Measurements from ENCODE around the gene RBBP9. TPM values are rescaled to one million over a fixed set of nuclear protein-coding genes. Genes with fewer than 3 reads are reported as not detected.

Gene RBBP9
- total and polyA plus RNA-seq, 2 experiments from 2014 or later, result 4.8 to 21.1 TPM

- no peak for DNase-seq (ENCODE audit: low spot score)
- Mint-ChIP-seq H3K4me3 (peak overlapping the region; percentile 98; the same call in 2 of the 3 replicates), H3K4me1 (peaks cover 13% of the 10 kb centered on the region), H3K27ac (no peak overlapping the region; the same call in 1 of the 2 replicates), H3K9me3 (no peaks in the 10 kb centered on the region), H3K36me3 (ENCODE audit: low read depth) (peaks cover 7% of the 10 kb centered on the region; the same call in 2 of the 3 replicates), H3K27me3 (ENCODE audit: insufficient read depth, low read depth, poor library complexity) (peaks cover 3% of the 10 kb centered on the region)
- peaks cover 13% of the 10 kb centered on the region for H3K4me1 ChIP-seq (ENCODE audit: insufficient read depth)
- no peak overlapping the region; the same call in 1 of the 2 replicates for H3K27ac ChIP-seq (ENCODE audit: low read depth)
- no peak for TF ChIP-seq STAT1 (IDR thresholded peaks at IDR 0.05; ENCODE audit: unreplicated experiment)
- TF ChIP-seq ZNF462 (CRISPR knock-in tag; IDR thresholded peaks at IDR 0.05), result no peak
- TF ChIP-seq, protein P1, sequence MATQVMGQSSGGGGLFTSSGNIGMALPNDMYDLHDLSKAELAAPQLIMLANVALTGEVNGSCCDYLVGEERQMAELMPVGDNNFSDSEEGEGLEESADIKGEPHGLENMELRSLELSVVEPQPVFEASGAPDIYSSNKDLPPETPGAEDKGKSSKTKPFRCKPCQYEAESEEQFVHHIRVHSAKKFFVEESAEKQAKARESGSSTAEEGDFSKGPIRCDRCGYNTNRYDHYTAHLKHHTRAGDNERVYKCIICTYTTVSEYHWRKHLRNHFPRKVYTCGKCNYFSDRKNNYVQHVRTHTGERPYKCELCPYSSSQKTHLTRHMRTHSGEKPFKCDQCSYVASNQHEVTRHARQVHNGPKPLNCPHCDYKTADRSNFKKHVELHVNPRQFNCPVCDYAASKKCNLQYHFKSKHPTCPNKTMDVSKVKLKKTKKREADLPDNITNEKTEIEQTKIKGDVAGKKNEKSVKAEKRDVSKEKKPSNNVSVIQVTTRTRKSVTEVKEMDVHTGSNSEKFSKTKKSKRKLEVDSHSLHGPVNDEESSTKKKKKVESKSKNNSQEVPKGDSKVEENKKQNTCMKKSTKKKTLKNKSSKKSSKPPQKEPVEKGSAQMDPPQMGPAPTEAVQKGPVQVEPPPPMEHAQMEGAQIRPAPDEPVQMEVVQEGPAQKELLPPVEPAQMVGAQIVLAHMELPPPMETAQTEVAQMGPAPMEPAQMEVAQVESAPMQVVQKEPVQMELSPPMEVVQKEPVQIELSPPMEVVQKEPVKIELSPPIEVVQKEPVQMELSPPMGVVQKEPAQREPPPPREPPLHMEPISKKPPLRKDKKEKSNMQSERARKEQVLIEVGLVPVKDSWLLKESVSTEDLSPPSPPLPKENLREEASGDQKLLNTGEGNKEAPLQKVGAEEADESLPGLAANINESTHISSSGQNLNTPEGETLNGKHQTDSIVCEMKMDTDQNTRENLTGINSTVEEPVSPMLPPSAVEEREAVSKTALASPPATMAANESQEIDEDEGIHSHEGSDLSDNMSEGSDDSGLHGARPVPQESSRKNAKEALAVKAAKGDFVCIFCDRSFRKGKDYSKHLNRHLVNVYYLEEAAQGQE (IDR thresholded peaks at IDR 0.05; ENCODE audit: unreplicated experiment), result no peak
- TF ChIP-seq CTCF (conservative IDR thresholded peaks at IDR 0.05; ENCODE audit: low read depth in 2 of 2), result no peak
- H4K20me1 ChIP-seq (replicated peaks; ENCODE audit: insufficient read depth), result no peaks in the 10 kb centered on the region
- peaks cover 10% of the 10 kb centered on the region for H3K36me3 ChIP-seq (ENCODE audit: insufficient read depth)
- H3K79me2 ChIP-seq (replicated peaks; ENCODE audit: insufficient read depth), result peaks cover 16% of the 10 kb centered on the region
- no peaks in the 10 kb centered on the region for H3K27me3 ChIP-seq (ENCODE audit: insufficient read depth)
- no peaks in the 10 kb centered on the region for H3F3A ChIP-seq (replicated peaks; ENCODE audit: low read depth)
- H3K4me2 ChIP-seq, result peak overlapping the region; percentile 54; the same call in 1 of the 2 replicates
- H3K9me2 ChIP-seq (ENCODE audit: insufficient read depth), result no peaks in the 10 kb centered on the region
- peak overlapping the region; percentile 6; the same call in 1 of the 2 replicates for H2AFZ ChIP-seq
- ATAC-seq, result no peak
- peak overlapping the region; percentile 87; the same call in 1 of the 2 replicates for H3K4me3 ChIP-seq
Observed at GRCh38 chr20:18497603-18498002, 578 bp upstream of the RBBP9 start.
